Osteoblast (primary cell): ENCODE results near the gene MRPS5. TPM values are rescaled to one million over a fixed set of nuclear protein-coding genes. Genes with fewer than 3 reads are reported as not detected.

ENCODE experiments used
- DNase-seq: peaks from one replicate; pipeline ENCODE4 v3.0.0; 2011; ENCODE audit warnings: low spot score, mixed read lengths; ENCODE audit not compliant: insufficient read length; ENCODE audit errors: missing footprints
- H2AFZ ChIP-seq: 2 replicates; pipeline ENCODE4 v1.6.0; 2011; ENCODE audit warnings: mild to moderate bottlenecking, low read length
- H3K27ac ChIP-seq: 2 replicates; pipeline ENCODE4 v1.5.1; 2011; ENCODE audit warnings: mild to moderate bottlenecking, low read depth, low read length, moderate library complexity
- H3K27me3 ChIP-seq: 2 replicates; pipeline ENCODE4 v1.6.0; 2012; ENCODE audit warnings: mild to moderate bottlenecking, control low read depth, inconsistent platforms, low read length, moderate library complexity; ENCODE audit not compliant: insufficient read depth
- H3K36me3 ChIP-seq: 2 replicates; pipeline ENCODE4 v1.5.1; 2011; ENCODE audit warnings: mild to moderate bottlenecking, low read length, control low read depth, moderate library complexity; ENCODE audit not compliant: insufficient read depth
- H3K4me1 ChIP-seq: 2 replicates; pipeline ENCODE4 v1.5.1; 2011; ENCODE audit warnings: mild to moderate bottlenecking, low read length, control low read depth, moderate library complexity; ENCODE audit not compliant: insufficient read depth
- H3K4me2 ChIP-seq: 2 replicates; pipeline ENCODE4 v1.6.0; 2011; ENCODE audit warnings: mild to moderate bottlenecking, low read length; ENCODE audit not compliant: insufficient read depth
- H3K4me3 ChIP-seq: fragments of 200-600 bp; sonication (generic); 3 replicates; pipeline ENCODE4 v1.5.1; 2012; ENCODE audit warnings: mild to moderate bottlenecking, low read length, inconsistent platforms; ENCODE audit not compliant: insufficient read depth
- H3K79me2 ChIP-seq: 2 replicates; pipeline ENCODE4 v1.6.0; 2012; ENCODE audit warnings: mild to moderate bottlenecking, low read length, control low read depth, inconsistent platforms; ENCODE audit not compliant: insufficient read depth
- H3K9me3 ChIP-seq: 2 replicates; pipeline ENCODE4 v1.5.1; 2011; ENCODE audit warnings: low read depth, low read length, control low read depth
- H4K20me1 ChIP-seq: 2 replicates; pipeline ENCODE4 v1.6.0; 2012; ENCODE audit warnings: mild to moderate bottlenecking, low read length, control low read depth; ENCODE audit not compliant: insufficient read depth
- total RNA-seq: library from RNA; depleted of rRNA; stranded (reverse); fragments of >200 nt; gene quantifications from 2 replicates; pipeline ENCODE4 v1.2.3, GENCODE V29; 2012
- TF ChIP-seq, protein P1 (sequence below): IDR thresholded peaks from 2 replicates; pipeline ENCODE4 v1.5.1; 2011; ENCODE audit warnings: mild to moderate bottlenecking, low read depth, low read length, moderate library complexity; ENCODE audit errors: extremely low read depth

Gene MRPS5
- total RNA-seq, 1 donor, result 27.1 TPM

DNA sequence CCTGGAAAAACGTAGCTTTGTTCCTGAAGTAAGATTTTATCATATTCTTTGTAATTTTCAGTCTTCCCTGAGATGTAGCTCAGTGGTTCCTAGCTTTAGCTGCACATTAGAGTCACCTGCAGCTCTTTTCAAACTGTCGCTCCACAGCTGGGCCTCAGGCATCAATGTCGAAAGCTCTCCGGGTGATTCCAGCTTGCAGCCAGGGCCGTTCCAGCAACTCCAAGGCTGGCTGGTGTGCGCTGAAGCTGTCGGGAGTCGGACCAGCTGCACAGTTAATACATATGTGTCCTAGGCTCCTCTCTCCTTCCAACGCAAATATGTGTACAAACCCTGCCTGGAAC, 43.4 kb upstream of the MRPS5 start:
- Histone ChIP-seq H4K20me1 (no peaks in the 10 kb centered on the region), H3K4me1 (peaks cover 15% of the 10 kb centered on the region), H3K4me2 (peak overlapping the region; percentile 87), H2AFZ (peak overlapping the region; percentile 100), H3K36me3 (no peaks in the 10 kb centered on the region), H3K9me3 (no peaks in the 10 kb centered on the region), H3K4me3 (peak overlapping the region; percentile 94), H3K27me3 (no peaks in the 10 kb centered on the region), H3K79me2 (peaks cover 35% of the 10 kb centered on the region), H3K27ac (peak overlapping the region; percentile 97)
- TF ChIP-seq, protein P1, sequence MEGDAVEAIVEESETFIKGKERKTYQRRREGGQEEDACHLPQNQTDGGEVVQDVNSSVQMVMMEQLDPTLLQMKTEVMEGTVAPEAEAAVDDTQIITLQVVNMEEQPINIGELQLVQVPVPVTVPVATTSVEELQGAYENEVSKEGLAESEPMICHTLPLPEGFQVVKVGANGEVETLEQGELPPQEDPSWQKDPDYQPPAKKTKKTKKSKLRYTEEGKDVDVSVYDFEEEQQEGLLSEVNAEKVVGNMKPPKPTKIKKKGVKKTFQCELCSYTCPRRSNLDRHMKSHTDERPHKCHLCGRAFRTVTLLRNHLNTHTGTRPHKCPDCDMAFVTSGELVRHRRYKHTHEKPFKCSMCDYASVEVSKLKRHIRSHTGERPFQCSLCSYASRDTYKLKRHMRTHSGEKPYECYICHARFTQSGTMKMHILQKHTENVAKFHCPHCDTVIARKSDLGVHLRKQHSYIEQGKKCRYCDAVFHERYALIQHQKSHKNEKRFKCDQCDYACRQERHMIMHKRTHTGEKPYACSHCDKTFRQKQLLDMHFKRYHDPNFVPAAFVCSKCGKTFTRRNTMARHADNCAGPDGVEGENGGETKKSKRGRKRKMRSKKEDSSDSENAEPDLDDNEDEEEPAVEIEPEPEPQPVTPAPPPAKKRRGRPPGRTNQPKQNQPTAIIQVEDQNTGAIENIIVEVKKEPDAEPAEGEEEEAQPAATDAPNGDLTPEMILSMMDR, result no peak
- no peak for DNase-seq

DNA sequence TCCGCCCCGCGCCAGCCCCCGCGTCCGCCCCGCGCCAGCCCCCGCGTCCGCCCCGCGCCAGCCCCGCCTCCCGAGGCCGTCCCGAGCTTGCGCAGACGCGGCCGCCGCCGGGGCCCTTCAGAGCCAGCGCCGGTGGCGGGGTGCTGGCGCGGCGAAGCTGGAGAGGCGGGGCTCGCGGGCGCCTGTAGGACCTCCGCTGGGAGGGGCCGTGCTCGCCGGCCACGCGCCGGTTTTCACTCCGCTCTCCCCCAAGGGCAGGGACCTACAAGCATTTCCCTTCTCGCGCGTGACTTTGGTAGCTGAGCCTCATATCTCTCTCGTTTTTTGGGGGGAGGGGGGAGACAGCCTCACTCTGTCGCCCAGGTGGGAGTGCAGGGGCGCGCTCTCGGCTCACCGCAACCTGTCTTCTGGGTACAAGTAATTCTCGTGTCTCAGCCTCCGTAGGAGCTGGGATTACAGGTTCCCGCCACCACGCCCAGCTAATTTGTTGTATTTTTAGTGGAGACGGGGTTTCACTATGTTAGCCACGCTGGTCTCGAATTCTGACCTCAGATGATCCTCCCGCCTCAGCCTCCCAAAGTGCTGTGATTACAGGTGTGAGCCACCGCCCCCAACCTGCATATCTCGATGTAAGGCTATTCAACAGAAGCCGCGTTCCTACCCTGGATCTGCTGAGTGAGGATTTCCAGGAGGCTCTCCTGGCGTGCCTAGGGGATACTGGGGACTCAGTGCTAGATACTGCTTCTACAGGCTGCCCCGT, 38.3 kb upstream of the MRPS5 start, which contains the start of gene ZNF514:
Gene ZNF514 (minus strand): TSS at position 159 of the 760 bp plus-strand sequence. CDS start 6,595 bp downstream, outside the sequence.
- H3K79me2 ChIP-seq, result peaks cover 13% of the 10 kb centered on the region
- H3K4me3 ChIP-seq, result peak within 1 kb of the TSS; percentile 84
- no peaks in the 10 kb centered on the region for H4K20me1 ChIP-seq
- H3K27me3 ChIP-seq, result no peaks in the 10 kb centered on the region
- peaks cover 3% of the 10 kb centered on the region for H3K9me3 ChIP-seq
- H3K4me1 ChIP-seq, result peaks cover 16% of the 10 kb centered on the region
- H3K4me2 ChIP-seq, result peak within 1 kb of the TSS; percentile 87
- TF ChIP-seq, protein P1, result no peak
- H2AFZ ChIP-seq, result peak within 1 kb of the TSS; percentile 95
- H3K27ac ChIP-seq, result peak within 1 kb of the TSS; percentile 41
- H3K36me3 ChIP-seq, result peaks cover 20% of the 10 kb centered on the region
- peak; percentile 98 for DNase-seq

DNA sequence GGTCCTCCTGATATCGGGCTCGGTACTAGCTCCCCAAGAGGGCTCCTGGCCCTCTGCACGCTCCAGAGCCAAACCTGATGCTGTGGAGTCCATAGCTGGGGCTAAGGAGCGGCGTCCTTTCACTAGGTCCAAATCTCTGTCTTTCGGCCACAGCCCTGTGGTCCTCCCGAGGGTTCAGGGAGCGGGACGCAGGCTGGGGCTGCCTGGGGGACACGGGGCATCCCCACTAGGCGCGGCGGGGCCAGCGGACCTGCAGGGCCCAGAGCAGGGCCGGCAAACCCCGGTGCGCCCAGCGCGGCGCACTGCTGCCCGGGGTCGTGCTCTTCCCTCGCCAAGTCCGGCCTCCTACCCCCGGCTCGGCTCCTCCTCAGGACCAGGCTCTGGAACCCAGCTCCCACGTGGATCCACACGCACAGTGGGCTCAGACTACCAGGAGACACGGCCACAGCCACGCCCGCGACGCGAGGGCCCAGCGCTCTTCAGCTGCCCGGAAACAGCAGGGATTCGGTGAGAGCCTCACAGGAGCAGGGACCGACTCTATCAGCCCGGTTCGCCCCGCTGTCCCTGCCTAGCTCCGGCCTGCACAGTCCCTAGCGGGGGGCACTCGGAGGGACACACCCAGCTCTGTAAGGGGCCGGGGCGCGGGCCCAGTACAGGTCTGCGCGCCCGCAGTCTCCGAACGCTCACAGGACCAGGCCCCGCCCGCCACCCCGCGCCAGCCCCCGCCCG, 37.4 kb upstream of the MRPS5 start:
- Histone ChIP-seq H3K4me1 (peaks cover 10% of the 10 kb centered on the region), H3K27ac (peak overlapping the region; percentile 41)
- DNase-seq, result peak; percentile 95

More for the DNA sequence above, 37.4 kb upstream of the MRPS5 start:
- Histone ChIP-seq H3K27me3 (no peaks in the 10 kb centered on the region), H3K4me3 (peak overlapping the region; percentile 84), H3K9me3 (peaks cover 5% of the 10 kb centered on the region), H3K36me3 (peaks cover 28% of the 10 kb centered on the region), H4K20me1 (no peaks in the 10 kb centered on the region), H3K4me2 (peak overlapping the region; percentile 87), H2AFZ (peak overlapping the region; percentile 91), H3K79me2 (peaks cover 9% of the 10 kb centered on the region)
- TF ChIP-seq, protein P1, result no peak
